NOMO-1 treated with dmso at 0.1 percent for 144 hours (cell line): ENCODE results near the gene KIFC3.
A peak's percentile ranks its signal among the peaks of the same experiment; 100 is the strongest.
"Not testable (repeated sequence)": the region's sequence is repeated elsewhere in the genome, so short reads cannot be mapped to it uniquely, and the experiment has no call there.

ENCODE experiments used
- DNase-seq: peaks from one replicate; lab custom pipeline; 2025; ENCODE audit not compliant: unreplicated experiment; lab: John Stamatoyannopoulos, UW

The KIFC3 gene

GRCh38 chr16:57743458-57743857, 58.8 kb downstream of the KIFC3 start:
- DNase-seq, result no peak

- DNase-seq, result no peak
Measured at GRCh38 chr16:57742543-57742942, 59.7 kb downstream of the KIFC3 start.

- no peak for DNase-seq
Measured at GRCh38 chr16:57741660-57742191, 60.6 kb downstream of the KIFC3 start.

- no peak for DNase-seq
Measured at GRCh38 chr16:57740423-57741071, 61.7 kb downstream of the KIFC3 start.

- DNase-seq, result no peak
Measured at GRCh38 chr16:57739756-57740422, 62.4 kb downstream of the KIFC3 start.

GRCh38 chr16:57738844-57739243, 63.4 kb downstream of the KIFC3 start:
- no peak for DNase-seq

GRCh38 chr16:57736419-57737351, 65.6 kb downstream of the KIFC3 start:
- peak; percentile 58 for DNase-seq

GRCh38 chr16:57735755-57736418, 66.4 kb downstream of the KIFC3 start, which contains the start of gene KATNB1:
TSS of gene KATNB1 (plus strand) at chr16:57735770. CDS start at chr16:57737244, 1,474 bp downstream.
- DNase-seq, result no peak

- peak; percentile 100 for DNase-seq
Measured at GRCh38 chr16:57734925-57735754, 67.2 kb downstream of the KIFC3 start.

GRCh38 chr16:57734308-57734924, 67.9 kb downstream of the KIFC3 start:
- no peak for DNase-seq

- DNase-seq, result no peak
Measured at GRCh38 chr16:57732714-57733113, 69.6 kb downstream of the KIFC3 start.

- DNase-seq, result peak; percentile 6
Measured at GRCh38 chr16:57732037-57732436, 70.3 kb downstream of the KIFC3 start.

GRCh38 chr16:57730771-57731730, 71.2 kb downstream of the KIFC3 start:
- no peak for DNase-seq

GRCh38 chr16:57729852-57730251, 72.4 kb downstream of the KIFC3 start:
- DNase-seq, result not testable (repeated sequence)

- no peak for DNase-seq
Measured at GRCh38 chr16:57729182-57729484, 73.2 kb downstream of the KIFC3 start.

GRCh38 chr16:57728336-57729181, 73.7 kb downstream of the KIFC3 start:
- no peak for DNase-seq

- no peak for DNase-seq
Measured at GRCh38 chr16:57727610-57728009, 74.7 kb downstream of the KIFC3 start.
